OCI-LY7 (cell line): ENCODE results near the gene ACOT8.

Experiments used
- CTCF ChIP-seq: fragments of 200-600 bp; sonication (generic); conservative IDR thresholded peaks from 2 replicates; pipeline ENCODE4 v1.5.1; 2014; ENCODE audit warnings: mild to moderate bottlenecking, antibody characterized with exemption, low read length, moderate library complexity, mixed read lengths
- EZH2phosphoT487 ChIP-seq: fragments of 200-600 bp; sonication (generic); IDR thresholded peaks from 2 replicates; pipeline ENCODE4 v1.6.1; 2018; ENCODE audit warnings: low read depth, borderline replicate concordance, mild to moderate bottlenecking, mixed run types, antibody characterized with exemption, low read length, moderate library complexity, mixed read lengths

GRCh38 chr20:45833883-45834796, 23.1 kb downstream of the ACOT8 start:
- TF ChIP-seq CTCF (no peak), EZH2phosphoT487 (no peak)
